GM12878 (cell line): ENCODE results near the gene ZNF687. TPM values are rescaled to one million over a fixed set of nuclear protein-coding genes. Genes with fewer than 3 reads are reported as not detected.

Experiments used
- ATAC-seq: fragments of 200-7000 bp; cut with Tn5 transposase; 3 replicates; pipeline ENCODE4 v1.9.1; 2020; ENCODE audit warnings: mild to moderate bottlenecking, moderate library complexity
- BruUV-seq: library from RNA; stranded (reverse); fragments of 400-500 nt; replicated peaks from 2 replicates; lab custom pipeline; 2021; lab: Mats Ljungman, UMichigan
- CTCF ChIA-PET: fragments of 300-600 bp; sonication (Branson Sonifier 250); formaldehyde crosslinking; extraction: SDS; loops from one replicate; lab custom pipeline; 2021; ENCODE audit warnings: inconsistent platforms; lab: Yijun Ruan, JAX
- POLR2A ChIA-PET: fragments of 350-600 bp; formaldehyde crosslinking; extraction: SDS; loops from one replicate; lab custom pipeline; 2021; ENCODE audit warnings: inconsistent platforms; lab: Charles Lee
- RAD21 ChIA-PET: fragments of 300-600 bp; sonication (Branson Sonifier 250); formaldehyde crosslinking; loops from one replicate; lab custom pipeline; 2023; ENCODE audit warnings: antibody characterized with exemption; ENCODE audit not compliant: unreplicated experiment; lab: Charles Lee
- SMC1A ChIA-PET: fragments of 300-600 bp; sonication (Branson Sonifier 250); formaldehyde crosslinking; loops from one replicate; lab custom pipeline; 2023; ENCODE audit not compliant: unreplicated experiment, uncharacterized antibody; lab: Charles Lee
- DNase-seq: peaks from one replicate; pipeline ENCODE4 v3.0.0-alpha.2; 2011; ENCODE audit warnings: low read depth, low spot score
- FAIRE-seq: peaks from 3 replicates; lab custom pipeline; 2011; peaks lifted over from hg19 to GRCh38; lab: Jason Lieb, UNC
- H2AFZ ChIP-seq: 2 replicates; pipeline ENCODE4 v1.6.0; 2011; ENCODE audit warnings: low read depth, low read length, control low read depth; ENCODE audit not compliant: control insufficient read depth
- H3K27ac ChIP-seq: 2 replicates; pipeline ENCODE4 v1.5.1; 2011; ENCODE audit warnings: control low read depth; ENCODE audit not compliant: control insufficient read depth, insufficient read depth
- H3K27me3 ChIP-seq, 2 experiments: replicated peaks in 1 of 2; 2 replicates each; pipeline versions ENCODE4 v1.6.0 to v1.6.1; 2011; ENCODE audit warnings: low read length in 1 of 2; ENCODE audit not compliant: control insufficient read depth in 2 of 2, insufficient read depth in 2 of 2
- H3K36me3 ChIP-seq, 2 experiments: 2 replicates each; pipeline ENCODE4 v1.5.1; 2011; ENCODE audit warnings: low read length in 1 of 2; ENCODE audit not compliant: control insufficient read depth in 2 of 2, insufficient read depth in 2 of 2
- H3K4me1 ChIP-seq: 2 replicates; pipeline ENCODE4 v1.6.1; 2011; ENCODE audit warnings: mild to moderate bottlenecking, low read length, moderate library complexity, mixed read lengths; ENCODE audit not compliant: control insufficient read depth, insufficient read depth
- H3K4me2 ChIP-seq: 2 replicates; pipeline ENCODE4 v1.6.0; 2011; ENCODE audit warnings: control low read depth; ENCODE audit not compliant: control insufficient read depth, insufficient read depth
- H3K4me3 ChIP-seq: fragments of 200-600 bp; sonication (generic); 2 replicates; pipeline ENCODE4 v1.5.1; 2016
- H3K79me2 ChIP-seq: 2 replicates; pipeline ENCODE4 v1.6.0; 2011; ENCODE audit warnings: low read length; ENCODE audit not compliant: control insufficient read depth, insufficient read depth
- H3K9ac ChIP-seq: 2 replicates; pipeline ENCODE4 v1.8.0; 2011; ENCODE audit warnings: low read length, control low read depth, mixed read lengths; ENCODE audit not compliant: control insufficient read depth, insufficient read depth
- H3K9me3 ChIP-seq: replicated peaks from 3 replicates; pipeline ENCODE4 v1.5.1; 2011; ENCODE audit warnings: mild to moderate bottlenecking, low read length; ENCODE audit not compliant: control insufficient read depth, insufficient read depth
- H4K20me1 ChIP-seq: 2 replicates; pipeline ENCODE4 v1.6.0; 2011; ENCODE audit not compliant: control insufficient read depth, insufficient read depth
- CBX3 ChIP-seq: fragments of 200-600 bp; sonication (generic); IDR thresholded peaks from 2 replicates; pipeline ENCODE4 v1.6.1; 2016; ENCODE audit warnings: low read depth, borderline replicate concordance
- FOXM1 ChIP-seq: IDR thresholded peaks from 2 replicates; pipeline ENCODE4 v1.6.1; 2012; ENCODE audit warnings: low read depth, mild to moderate bottlenecking, inconsistent platforms, low read length, moderate library complexity
- IKZF1 ChIP-seq: fragments of 450-650 bp; conservative IDR thresholded peaks from 2 replicates; pipeline ENCODE4 v1.6.1; 2017; ENCODE audit warnings: antibody characterized with exemption, mild to moderate bottlenecking
- MYB ChIP-seq: fragments of 150-350 bp; IDR thresholded peaks from 2 replicates; pipeline ENCODE4 v1.6.1; 2014; ENCODE audit warnings: mild to moderate bottlenecking, low read depth, low read length, borderline replicate concordance
- PRDM15 ChIP-seq: fragments of 450-650 bp; formaldehyde crosslinking; IDR thresholded peaks from 2 replicates; pipeline ENCODE4 v1.4.0; 2020; ENCODE audit warnings: mild to moderate bottlenecking, moderate library complexity
- RCOR1 ChIP-seq: conservative IDR thresholded peaks from 2 replicates; pipeline ENCODE4 v1.6.1; 2012; ENCODE audit warnings: low read depth, low read length, improper control_type of control experiment
- SMC3 ChIP-seq: IDR thresholded peaks from 2 replicates; pipeline ENCODE4 v1.6.1; 2011; ENCODE audit warnings: low read length, improper control_type of control experiment, borderline replicate concordance
- TAF1 ChIP-seq: IDR thresholded peaks from 2 replicates; pipeline ENCODE4 v1.6.1; 2011; ENCODE audit warnings: mild to moderate bottlenecking, low read depth, low read length, borderline replicate concordance
- YBX1 ChIP-seq: fragments of 450-650 bp; IDR thresholded peaks from 2 replicates; pipeline ENCODE4 v1.6.1; 2016; ENCODE audit warnings: antibody characterized with exemption
- ZNF687 ChIP-seq: fragments of 450-650 bp; IDR thresholded peaks from 2 replicates; pipeline ENCODE4 v1.6.1; 2017; ENCODE audit warnings: mild to moderate bottlenecking, moderate library complexity
- WGBS: methylation state at CpG from one replicate; pipeline ENCODE4 v1.1.6; 2016; ENCODE audit warnings: low lambda C conversion rate; ENCODE audit not compliant: insufficient replicate concordance, insufficient coverage; ENCODE audit errors: missing lambda C conversion rate; 5-methylcytosine and 5-hydroxymethylcytosine counted together
- in situ Hi-C: fragments of 300-500 bp; cut with MboI; formaldehyde crosslinking; loops from 9 replicates; pipeline ENCODE4 v1.14.3; 2018; ENCODE audit warnings: mixed read lengths
- intact Hi-C: fragments of 100-400 bp; cut with micrococcal nuclease; formaldehyde crosslinking; loops from one replicate; pipeline ENCODE4 v1.14.2; 2022; ENCODE audit not compliant: unreplicated experiment
- polyA plus RNA-seq, 11 experiments: library from polyadenylated mRNA; depleted of rRNA in 4 of 11; unstranded in 6 of 11; stranded (reverse) in 5 of 11; fragments of >200 nt; fragmentation: Nextera tagmentation in 4 of 11; fragmentation: Illumina TruSeq in 1 of 11; extraction: Ambion mirVana in 4 of 11; extraction: Trizol in 1 of 11; gene quantifications; 1 replicate in 1 of 11; 2 replicates in 10 of 11; pipeline versions ENCODE4 v1.2.1 to v1.2.3, GENCODE V29; 2011 to 2016; ENCODE audit warnings: inconsistent platforms in 2 of 11, missing spikeins in 2 of 11, low read depth in 1 of 11
- total RNA-seq, 4 experiments: library from RNA; depleted of rRNA in 3 of 4; stranded (reverse); fragments of >200 nt in 3 of 4; fragmentation: Illumina TruSeq in 1 of 4; extraction: Trizol in 1 of 4; gene quantifications; 2 replicates each; pipeline versions ENCODE4 v1.2.1 to v1.2.3, GENCODE V29; 2013 to 2021
- TF ChIP-seq, protein P1 (sequence below): IDR thresholded peaks from 2 replicates; pipeline ENCODE4 v1.6.1; 2011; ENCODE audit warnings: low read depth, mild to moderate bottlenecking, low read length, moderate library complexity, borderline replicate concordance; ENCODE audit errors: extremely low read depth

ZNF687 gene
- total and polyA plus RNA-seq, 10 of the 15 experiments (the other 5 are each of a cell fraction or from before 2014, with no cell fraction given), result 0.08 to 30.9 (median 9.9) TPM

- TSS peak; percentile 64 for BruUV-seq
- peak overlapping the region; percentile 95 for H3K27ac ChIP-seq
- H3K36me3 ChIP-seq, result peaks cover 0 to 6% of the 10 kb centered on the region in 2 experiments; a peak in 1 of 4 replicates
- no peaks in the 10 kb centered on the region for H3K9me3 ChIP-seq
- FAIRE-seq (no peak), DNase-seq (no peak), ATAC-seq (no peak)
- 75% methylated on average over 5 of the region's 5 CpGs for WGBS
- H3K9ac ChIP-seq, result peak overlapping the region; percentile 89
- H3K4me2 ChIP-seq, result peak overlapping the region; percentile 77
- no peak overlapping the region for H2AFZ ChIP-seq
- ChIA-PET SMC1A (interaction anchor here (0.6 to 6.8 kb wide), 8 partner anchors 10 to 71 kb away, joined by 3 to 75 read pairs (median 4); partner anchors contain the start of genes PSMD4 and ZNF687), CTCF (interaction anchor here (1.0 to 14.4 kb wide), 7 partner anchors 8 to 118 kb away, joined by 3 to 189 read pairs (median 5); partner anchors contain the start of gene PSMB4), POLR2A (interaction anchor here (0.8 to 10.5 kb wide), 8 partner anchors 14 to 319 kb away, joined by 3 to 110 read pairs (median 8); partner anchors contain the start of genes MINDY1, PSMB4, RFX5 and TNFAIP8L2), RAD21 (interaction anchor here (1.0 to 3.8 kb wide), 10 partner anchors 12 to 136 kb away, joined by 3 to 37 read pairs (median 5); partner anchors contain the start of genes PSMB4, PSMD4, VPS72 and ZNF687)
- intact Hi-C loops (loop anchor here (2.0 to 5.0 kb wide), 2 partner anchors 43 to 129 kb away; partner anchors contain the start of genes PIP5K1A and ZNF687), in situ Hi-C loops (no loop called here)
- H4K20me1 ChIP-seq, result no peaks in the 10 kb centered on the region
- H3K79me2 ChIP-seq, result peaks cover 31% of the 10 kb centered on the region
- peak overlapping the region; percentile 74 for H3K4me3 ChIP-seq
- H3K27me3 ChIP-seq, result no peaks in the 10 kb centered on the region
- peaks cover 9% of the 10 kb centered on the region; the same call in 1 of the 2 replicates for H3K4me1 ChIP-seq
- TF ChIP-seq IKZF1 (peak; percentile 29; the same call in 1 of the 2 replicates), MYB (no peak), PRDM15 (CRISPR knock-in tag) (no peak), SMC3 (no peak), ZNF687 (no peak), YBX1 (no peak), TAF1 (no peak), CBX3 (no peak), RCOR1 (no peak), FOXM1 (no peak)
- TF ChIP-seq, protein P1, sequence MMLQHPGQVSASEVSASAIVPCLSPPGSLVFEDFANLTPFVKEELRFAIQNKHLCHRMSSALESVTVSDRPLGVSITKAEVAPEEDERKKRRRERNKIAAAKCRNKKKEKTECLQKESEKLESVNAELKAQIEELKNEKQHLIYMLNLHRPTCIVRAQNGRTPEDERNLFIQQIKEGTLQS, result no peak
Measured at GRCh38 chr1:151325646-151326429, 43.7 kb downstream of the ZNF687 start.
